Measurements from ENCODE around the gene SEC22A. TPM values are rescaled to one million over a fixed set of nuclear protein-coding genes. Genes with fewer than 3 reads are reported as not detected.

Gene SEC22A
- total and polyA plus RNA-seq, 2 experiments from 2014 or later = 8.8 to 12.3 TPM

DNA sequence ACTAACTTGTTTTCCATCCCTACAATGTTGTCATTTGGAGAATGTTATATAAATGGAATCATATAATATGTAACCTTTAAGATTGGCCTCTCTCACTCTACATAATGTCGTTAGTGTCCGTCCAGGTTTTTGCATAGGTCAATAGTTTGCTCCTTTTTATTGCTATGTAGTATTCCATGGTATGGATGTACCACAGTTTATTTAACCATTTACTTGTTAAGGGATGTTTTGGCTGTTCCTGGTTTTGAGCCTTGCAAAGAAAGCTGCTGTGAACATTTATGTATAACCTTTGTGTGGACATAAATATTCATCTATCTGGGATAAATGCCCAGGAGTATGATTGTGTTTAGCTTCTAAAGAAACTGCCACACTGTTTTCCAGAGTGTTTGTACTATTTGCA is 34.1 kb upstream of the SEC22A start:
- Histone ChIP-seq H3K4me1 (ENCODE audit: low read depth) (no peaks in the 10 kb centered on the region), H3K27me3 (no peaks in the 10 kb centered on the region), H3K27ac (no peak overlapping the region), H3K9me3 (ENCODE audit: low read depth) (no peaks in the 10 kb centered on the region), H3K4me3 (no peak overlapping the region), H3K36me3 (no peaks in the 10 kb centered on the region)
- DNase-seq (ENCODE audit: low read depth in 1 of 2, low spot score in 1 of 2) = no peak
- TF ChIP-seq, protein P1, sequence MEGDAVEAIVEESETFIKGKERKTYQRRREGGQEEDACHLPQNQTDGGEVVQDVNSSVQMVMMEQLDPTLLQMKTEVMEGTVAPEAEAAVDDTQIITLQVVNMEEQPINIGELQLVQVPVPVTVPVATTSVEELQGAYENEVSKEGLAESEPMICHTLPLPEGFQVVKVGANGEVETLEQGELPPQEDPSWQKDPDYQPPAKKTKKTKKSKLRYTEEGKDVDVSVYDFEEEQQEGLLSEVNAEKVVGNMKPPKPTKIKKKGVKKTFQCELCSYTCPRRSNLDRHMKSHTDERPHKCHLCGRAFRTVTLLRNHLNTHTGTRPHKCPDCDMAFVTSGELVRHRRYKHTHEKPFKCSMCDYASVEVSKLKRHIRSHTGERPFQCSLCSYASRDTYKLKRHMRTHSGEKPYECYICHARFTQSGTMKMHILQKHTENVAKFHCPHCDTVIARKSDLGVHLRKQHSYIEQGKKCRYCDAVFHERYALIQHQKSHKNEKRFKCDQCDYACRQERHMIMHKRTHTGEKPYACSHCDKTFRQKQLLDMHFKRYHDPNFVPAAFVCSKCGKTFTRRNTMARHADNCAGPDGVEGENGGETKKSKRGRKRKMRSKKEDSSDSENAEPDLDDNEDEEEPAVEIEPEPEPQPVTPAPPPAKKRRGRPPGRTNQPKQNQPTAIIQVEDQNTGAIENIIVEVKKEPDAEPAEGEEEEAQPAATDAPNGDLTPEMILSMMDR (IDR thresholded peaks at IDR 0.05; ENCODE audit: low read depth, low read length) = no peak

DNA sequence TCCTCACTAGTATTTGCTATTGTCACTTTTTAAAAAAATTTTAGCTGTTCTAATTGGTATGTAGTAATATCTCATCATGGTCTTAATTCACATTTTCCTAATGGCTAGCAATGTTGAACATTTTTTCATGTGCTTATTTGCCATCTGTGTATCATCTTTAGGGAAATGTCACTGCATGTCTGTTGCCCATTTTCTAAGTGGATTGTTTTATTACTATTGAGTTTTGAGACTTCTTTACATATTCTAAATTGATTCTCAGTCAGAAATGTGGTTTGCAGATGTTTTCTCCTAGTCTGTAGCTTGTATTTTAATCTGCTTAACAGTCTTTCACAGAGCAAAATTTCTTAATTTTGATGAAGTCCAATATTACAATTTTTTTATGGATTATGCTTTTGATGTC is 33.6 kb upstream of the SEC22A start:
- TF ChIP-seq, protein P1 (IDR thresholded peaks at IDR 0.05; ENCODE audit: low read depth, low read length) = no peak
- H3K9me3 ChIP-seq (ENCODE audit: low read depth) = no peaks in the 10 kb centered on the region
- no peaks in the 10 kb centered on the region for H3K36me3 ChIP-seq
- no peak for DNase-seq (ENCODE audit: low read depth in 1 of 2, low spot score in 1 of 2)
- no peak overlapping the region for H3K27ac ChIP-seq
- H3K4me3 ChIP-seq = no peak overlapping the region
- no peaks in the 10 kb centered on the region for H3K27me3 ChIP-seq
- no peaks in the 10 kb centered on the region for H3K4me1 ChIP-seq (ENCODE audit: low read depth)

DNA sequence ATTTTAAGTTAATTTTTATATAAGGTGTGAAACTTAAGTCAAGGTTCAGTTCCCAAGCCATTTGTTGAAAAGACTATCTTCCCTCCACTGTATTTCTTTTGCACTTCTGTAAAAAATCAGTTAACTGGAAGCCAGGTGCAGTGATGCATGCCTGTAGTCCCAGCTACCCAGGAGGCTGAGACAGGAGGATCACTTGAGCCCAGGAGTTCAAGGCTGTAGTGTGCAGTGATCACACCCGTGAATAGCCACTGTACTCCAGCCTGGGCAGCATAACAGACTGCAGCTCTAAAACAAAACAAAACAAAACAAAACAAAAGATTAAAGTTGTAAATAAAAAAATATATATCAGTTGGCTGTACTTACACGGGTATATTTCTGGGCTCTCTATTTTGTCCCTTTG is 33.1 kb upstream of the SEC22A start:
- H3K27ac ChIP-seq = no peak overlapping the region
- no peaks in the 10 kb centered on the region for H3K36me3 ChIP-seq
- DNase-seq (ENCODE audit: low read depth in 1 of 2, low spot score in 1 of 2) = no peak
- H3K4me3 ChIP-seq = no peak overlapping the region
- TF ChIP-seq, protein P1 (IDR thresholded peaks at IDR 0.05; ENCODE audit: low read depth, low read length) = no peak
- H3K27me3 ChIP-seq = no peaks in the 10 kb centered on the region
- no peaks in the 10 kb centered on the region for H3K9me3 ChIP-seq (ENCODE audit: low read depth)
- no peaks in the 10 kb centered on the region for H3K4me1 ChIP-seq (ENCODE audit: low read depth)

DNA sequence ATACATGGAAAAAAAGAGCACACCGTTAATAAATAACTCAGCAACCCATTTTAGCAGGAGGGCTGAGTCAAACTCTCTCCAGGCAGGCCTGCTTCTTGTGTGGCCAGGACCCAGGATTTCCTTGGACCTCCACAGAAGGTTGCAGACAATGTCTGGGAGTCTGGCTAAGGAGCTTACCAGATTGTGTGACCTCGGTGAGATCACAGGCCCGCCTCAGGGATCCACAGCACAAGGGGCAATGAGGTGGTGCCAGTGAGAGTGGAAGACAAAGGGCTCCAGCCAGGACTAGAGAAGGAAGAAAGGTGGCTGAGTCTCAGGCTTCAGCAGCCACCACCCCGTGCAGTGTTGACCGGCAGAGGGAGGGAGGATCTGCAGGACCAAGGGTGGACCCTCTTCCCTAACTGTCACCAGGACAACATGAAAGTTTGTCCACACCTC is 32.2 kb upstream of the SEC22A start:
- Histone ChIP-seq H3K4me1 (ENCODE audit: low read depth) (no peaks in the 10 kb centered on the region), H3K9me3 (ENCODE audit: low read depth) (no peaks in the 10 kb centered on the region), H3K27ac (no peak overlapping the region), H3K4me3 (no peak overlapping the region), H3K36me3 (no peaks in the 10 kb centered on the region), H3K27me3 (no peaks in the 10 kb centered on the region)
- TF ChIP-seq, protein P1 (IDR thresholded peaks at IDR 0.05; ENCODE audit: low read depth, low read length) = no peak
- DNase-seq (ENCODE audit: low read depth in 1 of 2, low spot score in 1 of 2) = no peak

DNA sequence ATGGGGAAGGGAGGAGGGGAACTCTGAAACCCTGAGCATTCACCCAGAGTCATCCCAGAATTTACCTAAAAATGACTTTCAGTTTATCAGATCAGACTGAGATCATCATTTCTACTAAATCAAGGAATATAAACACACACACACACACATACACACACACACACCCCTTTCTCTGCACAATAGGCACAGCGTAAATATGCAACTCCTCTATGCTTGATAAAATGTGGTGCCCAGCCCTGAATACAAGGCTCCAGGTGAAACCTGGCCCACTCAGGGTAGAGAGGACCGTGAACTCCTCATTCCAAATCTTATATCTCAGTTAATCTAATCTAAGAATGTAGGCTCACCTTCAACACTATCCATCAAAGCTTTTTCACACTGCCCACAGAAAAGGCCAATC is 31.8 kb upstream of the SEC22A start:
- no peak for DNase-seq (ENCODE audit: low read depth in 1 of 2, low spot score in 1 of 2)
- no peaks in the 10 kb centered on the region for H3K36me3 ChIP-seq
- H3K27ac ChIP-seq = no peak overlapping the region
- TF ChIP-seq, protein P1 (IDR thresholded peaks at IDR 0.05; ENCODE audit: low read depth, low read length) = no peak
- H3K9me3 ChIP-seq (ENCODE audit: low read depth) = no peaks in the 10 kb centered on the region
- no peak overlapping the region for H3K4me3 ChIP-seq
- H3K27me3 ChIP-seq = no peaks in the 10 kb centered on the region
- H3K4me1 ChIP-seq (ENCODE audit: low read depth) = no peaks in the 10 kb centered on the region

DNA sequence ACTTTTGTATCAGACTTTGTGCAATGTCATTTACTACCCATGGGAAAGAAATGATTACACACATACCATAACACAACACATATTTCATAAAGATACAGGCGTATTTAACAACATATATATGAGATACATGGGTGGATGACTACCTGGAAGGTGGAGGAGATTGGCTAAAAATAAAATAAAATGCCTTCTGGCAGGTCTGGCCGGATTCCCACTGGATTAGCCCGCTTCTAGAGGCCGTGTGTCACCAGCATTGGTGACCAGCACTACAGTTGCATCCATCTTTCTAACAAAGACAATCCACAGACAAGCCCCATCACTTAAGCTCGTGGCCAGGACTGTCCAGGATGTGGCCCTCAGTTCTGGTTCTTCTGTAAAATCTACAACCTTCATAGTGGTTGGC is 21.0 kb upstream of the SEC22A start:
- no peak overlapping the region for H3K27ac ChIP-seq
- TF ChIP-seq, protein P1 (IDR thresholded peaks at IDR 0.05; ENCODE audit: low read depth, low read length) = no peak
- no peak for DNase-seq (ENCODE audit: low read depth in 1 of 2, low spot score in 1 of 2)

More for the DNA sequence above, 21.0 kb upstream of the SEC22A start:
- no peaks in the 10 kb centered on the region for H3K27me3 ChIP-seq
- H3K36me3 ChIP-seq = no peaks in the 10 kb centered on the region
- H3K4me1 ChIP-seq (ENCODE audit: low read depth) = no peaks in the 10 kb centered on the region
- no peak overlapping the region for H3K4me3 ChIP-seq
- H3K9me3 ChIP-seq (ENCODE audit: low read depth) = no peaks in the 10 kb centered on the region

Data from cardiac muscle cell (in vitro differentiated cells and primary cell).